Measurements from ENCODE around the gene TMEM184C.

The TMEM184C gene

GRCh38 chr4:147596981-147597380 lies 20.2 kb upstream of the TMEM184C start:
- no peak for TF ChIP-seq CTCF (IDR thresholded peaks at IDR 0.05; ENCODE audit: low read length, missing control alignments)
- H3K4me3 ChIP-seq (replicated peaks; ENCODE audit: low read depth, low read length) = no peak overlapping the region
- peak; percentile 88 for DNase-seq (ENCODE audit: low read depth)

- no peak overlapping the region for H3K4me3 ChIP-seq (replicated peaks; ENCODE audit: low read depth, low read length)
- DNase-seq (ENCODE audit: low read depth) = no peak
- no peak for TF ChIP-seq CTCF (IDR thresholded peaks at IDR 0.05; ENCODE audit: low read length, missing control alignments)
Observed at GRCh38 chr4:147597561-147597960, 19.6 kb upstream of the TMEM184C start.

GRCh38 chr4:147599206-147599605 lies 18.0 kb upstream of the TMEM184C start:
- no peak overlapping the region for H3K4me3 ChIP-seq (replicated peaks; ENCODE audit: low read depth, low read length)
- no peak for DNase-seq (ENCODE audit: low read depth)
- no peak for TF ChIP-seq CTCF (IDR thresholded peaks at IDR 0.05; ENCODE audit: low read length, missing control alignments)

- DNase-seq (ENCODE audit: low read depth) = peak; percentile 60
- no peak overlapping the region for H3K4me3 ChIP-seq (replicated peaks; ENCODE audit: low read depth, low read length)
- no peak for TF ChIP-seq CTCF (IDR thresholded peaks at IDR 0.05; ENCODE audit: low read length, missing control alignments)
Observed at GRCh38 chr4:147599769-147600168, 17.4 kb upstream of the TMEM184C start.

- DNase-seq (ENCODE audit: low read depth) = no peak
- TF ChIP-seq CTCF (IDR thresholded peaks at IDR 0.05; ENCODE audit: low read length, missing control alignments) = no peak
- H3K4me3 ChIP-seq (replicated peaks; ENCODE audit: low read depth, low read length) = no peak overlapping the region
Observed at GRCh38 chr4:147605499-147605898, 11.7 kb upstream of the TMEM184C start.

- DNase-seq (ENCODE audit: low read depth) = no peak
- no peak for TF ChIP-seq CTCF (IDR thresholded peaks at IDR 0.05; ENCODE audit: low read length, missing control alignments)
- no peak overlapping the region for H3K4me3 ChIP-seq (replicated peaks; ENCODE audit: low read depth, low read length)
Observed at GRCh38 chr4:147607471-147607870, 9.7 kb upstream of the TMEM184C start.

- TF ChIP-seq CTCF (IDR thresholded peaks at IDR 0.05; ENCODE audit: low read length, missing control alignments) = no peak
- no peak for DNase-seq (ENCODE audit: low read depth)
- H3K4me3 ChIP-seq (replicated peaks; ENCODE audit: low read depth, low read length) = no peak overlapping the region
Observed at GRCh38 chr4:147610686-147611085, 6.5 kb upstream of the TMEM184C start.
